ENCODE data around the gene THTPA. TPM values are rescaled to one million over a fixed set of nuclear protein-coding genes. Genes with fewer than 3 reads are reported as not detected.

THTPA gene
- total and polyA plus RNA-seq, 2 experiments from 2014 or later = 31.3 to 58.6 TPM

GRCh38 chr14:23545740-23546365 is 10.2 kb upstream of the THTPA start:
- no peaks in the 10 kb centered on the region for H3K36me3 ChIP-seq
- H3K4me3 ChIP-seq = no peak overlapping the region
- H3K4me1 ChIP-seq (ENCODE audit: low read depth) = peaks cover 14% of the 10 kb centered on the region
- H3K9me3 ChIP-seq (ENCODE audit: low read depth) = no peaks in the 10 kb centered on the region
- no peaks in the 10 kb centered on the region for H3K27me3 ChIP-seq
- no peak for DNase-seq (ENCODE audit: low read depth in 1 of 2, low spot score in 1 of 2)
- no peak for TF ChIP-seq CTCF (IDR thresholded peaks at IDR 0.05; ENCODE audit: low read depth, low read length)
- H3K27ac ChIP-seq = no peak overlapping the region

GRCh38 chr14:23546450-23547035 is 9.5 kb upstream of the THTPA start:
- Histone ChIP-seq H3K4me1 (ENCODE audit: low read depth) (peaks cover 14% of the 10 kb centered on the region), H3K27me3 (no peaks in the 10 kb centered on the region), H3K27ac (no peak overlapping the region), H3K36me3 (no peaks in the 10 kb centered on the region), H3K9me3 (ENCODE audit: low read depth) (no peaks in the 10 kb centered on the region), H3K4me3 (no peak overlapping the region)
- no peak for TF ChIP-seq CTCF (IDR thresholded peaks at IDR 0.05; ENCODE audit: low read depth, low read length)
- DNase-seq (ENCODE audit: low read depth in 1 of 2, low spot score in 1 of 2) = no peak

- H3K27ac ChIP-seq = no peak overlapping the region
Observed at GRCh38 chr14:23547924-23548323, 8.1 kb upstream of the THTPA start.

GRCh38 chr14:23548351-23549318 is 7.4 kb upstream of the THTPA start:
- peak in 1 of 2 donors; percentile 51 for DNase-seq (ENCODE audit: low read depth in 1 of 2, low spot score in 1 of 2)
- Histone ChIP-seq H3K4me1 (ENCODE audit: low read depth) (peaks cover 14% of the 10 kb centered on the region), H3K27ac (no peak overlapping the region), H3K36me3 (no peaks in the 10 kb centered on the region), H3K27me3 (no peaks in the 10 kb centered on the region), H3K9me3 (ENCODE audit: low read depth) (no peaks in the 10 kb centered on the region), H3K4me3 (no peak overlapping the region)
- no peak for TF ChIP-seq CTCF (IDR thresholded peaks at IDR 0.05; ENCODE audit: low read depth, low read length)

More at GRCh38 chr14:23547924-23548323, 8.1 kb upstream of the THTPA start:
- Histone ChIP-seq H3K9me3 (ENCODE audit: low read depth) (no peaks in the 10 kb centered on the region), H3K4me3 (no peak overlapping the region), H3K4me1 (ENCODE audit: low read depth) (peaks cover 14% of the 10 kb centered on the region), H3K36me3 (no peaks in the 10 kb centered on the region), H3K27me3 (no peaks in the 10 kb centered on the region)
- no peak for TF ChIP-seq CTCF (IDR thresholded peaks at IDR 0.05; ENCODE audit: low read depth, low read length)
- no peak for DNase-seq (ENCODE audit: low read depth in 1 of 2, low spot score in 1 of 2)

GRCh38 chr14:23550131-23550811 is 5.8 kb upstream of the THTPA start:
- TF ChIP-seq CTCF (IDR thresholded peaks at IDR 0.05; ENCODE audit: low read depth, low read length) = no peak
- peaks cover 7% of the 10 kb centered on the region for H3K4me1 ChIP-seq (ENCODE audit: low read depth)
- H3K4me3 ChIP-seq = peak overlapping the region; percentile 72
- no peaks in the 10 kb centered on the region for H3K36me3 ChIP-seq
- no peak overlapping the region for H3K27ac ChIP-seq
- no peaks in the 10 kb centered on the region for H3K9me3 ChIP-seq (ENCODE audit: low read depth)
- DNase-seq (ENCODE audit: low read depth in 1 of 2, low spot score in 1 of 2) = no peak
- no peaks in the 10 kb centered on the region for H3K27me3 ChIP-seq
